Erythroblast (primary cell): ENCODE results near the gene AUTS2.

Experiments
- GATA1 ChIP-seq: IDR thresholded peaks from 2 replicates; pipeline ENCODE4 v1.6.1; 2011; ENCODE audit warnings: low read depth, mild to moderate bottlenecking, control low read depth, low read length, moderate library complexity
- POLR2A ChIP-seq: IDR thresholded peaks from 2 replicates; pipeline ENCODE4 v1.6.1; 2011; ENCODE audit warnings: mild to moderate bottlenecking, low read length

DNA sequence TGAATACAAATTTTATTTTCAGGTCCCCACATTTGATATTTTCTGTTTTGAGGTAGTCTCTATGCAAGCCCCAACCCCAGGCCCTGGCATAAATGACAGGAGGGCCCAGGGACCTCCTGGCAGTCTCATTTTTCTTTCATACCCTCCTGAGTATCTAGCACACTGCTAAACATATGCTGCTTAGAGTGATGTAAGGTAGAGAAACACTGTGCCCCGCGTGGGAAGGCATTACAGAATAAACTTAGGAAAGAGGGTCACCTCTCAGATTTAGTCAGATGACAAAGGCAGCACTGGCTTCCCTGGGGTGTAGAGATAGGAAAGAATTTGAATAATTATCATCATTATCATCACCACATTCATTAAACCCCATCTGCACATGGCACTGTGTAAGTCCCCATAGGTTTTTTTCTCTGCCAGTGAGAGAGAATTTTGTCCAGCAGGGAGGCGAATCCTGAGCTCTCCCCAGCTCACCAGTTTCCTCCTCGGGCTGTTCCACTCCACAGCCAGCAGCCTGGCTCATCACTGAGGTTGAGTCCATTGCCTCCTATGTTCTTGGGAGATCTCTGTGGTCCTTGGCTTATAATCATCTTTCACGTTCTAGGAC lies 1026.3 kb downstream of the AUTS2 start:
- TF ChIP-seq POLR2A (no peak), GATA1 (no peak)
